Tibial artery (tissue), 4 donors: ENCODE measurements around the gene CCDC83.
A peak's percentile ranks its signal among the peaks of the same experiment; 100 is the strongest.

ENCODE experiments used
- DNase-seq, 2 donors: peaks; one replicate each; pipeline ENCODE4 v3.0.0-alpha.2; 2019
- H3K27ac ChIP-seq, 2 donors: fragments of 200-600 bp; sonication (generic) in 1 of 2; 1 replicate in 1 of 2; 2 replicates in 1 of 2; pipeline ENCODE4 v1.5.1; 2018 to 2019; ENCODE audit warnings: mild to moderate bottlenecking in 1 of 2
- H3K27me3 ChIP-seq, 2 donors: fragments of 200-600 bp; sonication (generic) in 1 of 2; one replicate each; pipeline versions ENCODE4 v1.5.1 to v1.6.0; 2016 to 2019
- H3K36me3 ChIP-seq, 3 donors: fragments of 200-600 bp; sonication (generic) in 2 of 3; one replicate each; pipeline ENCODE4 v1.5.1; 2016 to 2019; ENCODE audit warnings: mild to moderate bottlenecking in 2 of 3
- H3K4me1 ChIP-seq, 4 donors: fragments of 200-600 bp; sonication (generic) in 2 of 4; 1 replicate in 3 of 4; 2 replicates in 1 of 4; pipeline ENCODE4 v1.5.1; 2016 to 2019
- H3K4me3 ChIP-seq, 2 donors: fragments of 200-600 bp; sonication (generic) in 1 of 2; 1 replicate in 1 of 2; 2 replicates in 1 of 2; pipeline ENCODE4 v1.5.1; 2018 to 2019; ENCODE audit warnings: mild to moderate bottlenecking in 2 of 2
- H3K9me3 ChIP-seq, 3 donors: fragments of 200-600 bp; sonication (generic) in 1 of 3; one replicate each; pipeline ENCODE4 v1.5.1; 2016 to 2019
- intact Hi-C: fragments of 100-400 bp; cut with DNase I; formaldehyde crosslinking; loops from one replicate; pipeline ENCODE4 v1.15.0; 2023; ENCODE audit warnings: low total_unique reads
- TF ChIP-seq, protein P1 (sequence below), 2 experiments: fragments of 200-600 bp in 1 of 2; fragments of 450-650 bp in 1 of 2; IDR thresholded peaks; one replicate each; pipeline ENCODE4 v1.5.1; 2017 to 2019; ENCODE audit warnings: antibody characterized with exemption in 2 of 2, mild to moderate bottlenecking in 1 of 2, moderate library complexity in 1 of 2

CCDC83 gene

GRCh38 chr11:85826116-85826855 is 28.9 kb upstream of the CCDC83 start:
- Histone ChIP-seq H3K36me3 (no peaks in the 10 kb centered on the region), H3K27me3 (no peaks in the 10 kb centered on the region), H3K4me1 (peaks cover 0 to 42% (median 29%) of the 10 kb centered on the region in 4 donors), H3K9me3 (no peaks in the 10 kb centered on the region), H3K4me3 (no peak overlapping the region), H3K27ac (peak overlapping the region; percentile 70 to 73)
- DNase-seq, result no peak
- TF ChIP-seq, protein P1, sequence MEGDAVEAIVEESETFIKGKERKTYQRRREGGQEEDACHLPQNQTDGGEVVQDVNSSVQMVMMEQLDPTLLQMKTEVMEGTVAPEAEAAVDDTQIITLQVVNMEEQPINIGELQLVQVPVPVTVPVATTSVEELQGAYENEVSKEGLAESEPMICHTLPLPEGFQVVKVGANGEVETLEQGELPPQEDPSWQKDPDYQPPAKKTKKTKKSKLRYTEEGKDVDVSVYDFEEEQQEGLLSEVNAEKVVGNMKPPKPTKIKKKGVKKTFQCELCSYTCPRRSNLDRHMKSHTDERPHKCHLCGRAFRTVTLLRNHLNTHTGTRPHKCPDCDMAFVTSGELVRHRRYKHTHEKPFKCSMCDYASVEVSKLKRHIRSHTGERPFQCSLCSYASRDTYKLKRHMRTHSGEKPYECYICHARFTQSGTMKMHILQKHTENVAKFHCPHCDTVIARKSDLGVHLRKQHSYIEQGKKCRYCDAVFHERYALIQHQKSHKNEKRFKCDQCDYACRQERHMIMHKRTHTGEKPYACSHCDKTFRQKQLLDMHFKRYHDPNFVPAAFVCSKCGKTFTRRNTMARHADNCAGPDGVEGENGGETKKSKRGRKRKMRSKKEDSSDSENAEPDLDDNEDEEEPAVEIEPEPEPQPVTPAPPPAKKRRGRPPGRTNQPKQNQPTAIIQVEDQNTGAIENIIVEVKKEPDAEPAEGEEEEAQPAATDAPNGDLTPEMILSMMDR (IDR thresholded peaks at IDR 0.05), result peak; percentile 34 to 40
- intact Hi-C loops, result no loop called here

DNA sequence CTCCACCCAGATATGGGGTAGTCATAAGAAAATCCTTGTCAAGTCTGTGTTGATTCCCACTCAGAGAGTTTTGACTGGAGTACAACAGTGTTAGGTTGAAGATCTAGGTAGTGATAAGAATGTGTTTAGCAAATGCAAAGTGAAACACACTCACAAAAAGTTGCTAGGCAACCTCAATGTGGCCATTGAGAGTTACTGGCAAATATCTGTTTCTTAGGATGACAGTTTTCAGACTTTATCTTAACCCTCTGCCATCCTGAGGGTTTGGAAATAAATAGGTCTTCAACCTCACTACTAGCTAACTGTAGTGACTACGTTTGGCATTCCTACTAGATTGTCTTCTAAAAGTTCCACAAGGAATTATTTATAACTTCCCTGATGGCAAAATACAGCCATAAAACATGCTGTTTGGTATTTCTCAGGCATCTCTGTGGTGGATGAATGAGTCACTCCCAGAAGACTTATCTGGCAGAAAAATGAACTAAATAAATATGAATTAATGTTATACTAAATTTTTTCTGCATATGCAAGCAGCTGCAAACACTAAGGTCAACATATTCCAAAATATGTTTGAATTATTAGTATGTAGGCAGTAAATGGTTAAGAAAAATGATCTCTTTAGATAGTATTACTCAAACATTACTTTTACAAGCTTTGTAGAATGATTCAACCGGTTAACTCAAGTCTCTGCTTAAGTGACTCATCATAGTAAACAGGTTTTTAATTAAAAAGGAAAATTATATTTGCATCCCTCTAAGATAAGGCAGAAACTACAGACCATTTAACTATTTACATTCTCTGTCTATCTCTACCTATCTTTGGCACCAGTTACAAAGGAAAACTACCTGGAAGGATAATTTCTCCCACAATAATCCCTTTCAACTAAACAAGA is 27.2 kb upstream of the CCDC83 start:
- peaks cover 0 to 34% (median 29%) of the 10 kb centered on the region in 4 donors for H3K4me1 ChIP-seq
- no peak for DNase-seq
- no peaks in the 10 kb centered on the region for H3K27me3 ChIP-seq
- H3K4me3 ChIP-seq, result no peak overlapping the region
- no peaks in the 10 kb centered on the region for H3K36me3 ChIP-seq
- TF ChIP-seq, protein P1 (IDR thresholded peaks at IDR 0.05), result no peak
- H3K27ac ChIP-seq, result peak overlapping the region; percentile 70 to 73
- no peaks in the 10 kb centered on the region for H3K9me3 ChIP-seq
- intact Hi-C loops, result no loop called here

DNA sequence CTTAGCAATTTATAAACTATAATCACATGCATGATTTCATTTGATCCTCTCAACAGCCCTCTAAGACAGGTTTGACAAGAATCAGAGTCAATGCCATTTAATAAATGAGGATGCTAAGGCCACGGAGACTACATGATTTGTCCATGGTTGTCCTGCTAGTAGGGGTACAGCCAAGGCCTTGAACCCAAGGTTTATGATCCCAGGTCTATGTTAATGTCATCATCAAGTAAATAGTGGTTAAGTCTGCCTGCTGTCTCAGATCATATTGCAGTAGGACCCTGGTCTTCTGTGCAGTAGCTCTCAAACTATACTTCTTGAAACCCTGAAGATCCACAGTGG is 26.6 kb upstream of the CCDC83 start:
- TF ChIP-seq, protein P1 (IDR thresholded peaks at IDR 0.05), result no peak
- H3K27ac ChIP-seq, result peak overlapping the region in 1 of 2 donors; percentile 73
- H3K27me3 ChIP-seq, result no peaks in the 10 kb centered on the region
- intact Hi-C loops, result no loop called here
- H3K36me3 ChIP-seq, result no peaks in the 10 kb centered on the region
- no peak overlapping the region for H3K4me3 ChIP-seq
- no peak for DNase-seq
- H3K4me1 ChIP-seq, result peaks cover 0 to 34% (median 29%) of the 10 kb centered on the region in 4 donors
- no peaks in the 10 kb centered on the region for H3K9me3 ChIP-seq

- Histone ChIP-seq H3K36me3 (no peaks in the 10 kb centered on the region), H3K4me3 (no peak overlapping the region), H3K9me3 (no peaks in the 10 kb centered on the region), H3K4me1 (peaks cover 0 to 34% (median 29%) of the 10 kb centered on the region in 4 donors), H3K27ac (no peak overlapping the region), H3K27me3 (no peaks in the 10 kb centered on the region)
- intact Hi-C loops, result no loop called here
- TF ChIP-seq, protein P1 (IDR thresholded peaks at IDR 0.05), result no peak
- DNase-seq, result no peak
These were observed 26.0 kb upstream of the CCDC83 start for GRCh38 chr11:85829172-85829571.

DNA sequence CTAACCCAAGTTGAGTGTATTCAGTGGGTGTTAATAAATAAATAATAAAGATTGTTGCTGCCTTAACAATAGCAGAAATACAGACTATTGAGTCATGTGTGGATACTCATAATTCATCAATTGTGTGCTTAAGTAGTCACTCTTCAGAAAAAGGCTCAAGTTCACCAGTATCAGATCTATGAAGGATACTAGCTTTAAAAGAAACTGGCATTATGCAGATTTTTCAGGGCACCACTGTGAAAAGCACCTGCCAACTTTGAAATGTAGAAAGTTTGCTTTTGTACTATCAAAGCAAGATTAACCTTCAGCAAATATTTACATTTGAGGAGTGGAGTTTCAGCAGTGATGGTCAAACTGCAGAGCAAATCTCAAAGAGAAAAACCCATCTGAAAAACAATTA is 24.1 kb upstream of the CCDC83 start:
- Histone ChIP-seq H3K27ac (no peak overlapping the region), H3K36me3 (no peaks in the 10 kb centered on the region), H3K4me3 (no peak overlapping the region), H3K27me3 (no peaks in the 10 kb centered on the region), H3K4me1 (peaks cover 0 to 27% (median 22%) of the 10 kb centered on the region in 4 donors), H3K9me3 (peaks cover 0 to 9% (median 0%) of the 10 kb centered on the region in 3 donors)
- TF ChIP-seq, protein P1 (IDR thresholded peaks at IDR 0.05), result no peak
- intact Hi-C loops, result no loop called here
- no peak for DNase-seq
